ENCODE data around the gene OR52N2.

Gene OR52N2

GRCh38 chr11:5818245-5818886, 9.6 kb downstream of the OR52N2 start:
- H3K4me3 ChIP-seq (ENCODE audit: low read depth, low read length): no peak overlapping the region
- TF ChIP-seq POLR2A (IDR thresholded peaks at IDR 0.05; ENCODE audit: extremely low read depth, insufficient read length) (no peak), MYC (IDR thresholded peaks at IDR 0.05; ENCODE audit: low read depth, low read length) (no peak), CTCF (IDR thresholded peaks at IDR 0.05; ENCODE audit: low read depth, low read length) (no peak)
- TF ChIP-seq, protein P1, sequence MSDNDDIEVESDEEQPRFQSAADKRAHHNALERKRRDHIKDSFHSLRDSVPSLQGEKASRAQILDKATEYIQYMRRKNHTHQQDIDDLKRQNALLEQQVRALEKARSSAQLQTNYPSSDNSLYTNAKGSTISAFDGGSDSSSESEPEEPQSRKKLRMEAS (IDR thresholded peaks at IDR 0.05; ENCODE audit: low read depth, low read length): no peak
- DNase-seq (ENCODE audit: low read depth): no peak

DNA sequence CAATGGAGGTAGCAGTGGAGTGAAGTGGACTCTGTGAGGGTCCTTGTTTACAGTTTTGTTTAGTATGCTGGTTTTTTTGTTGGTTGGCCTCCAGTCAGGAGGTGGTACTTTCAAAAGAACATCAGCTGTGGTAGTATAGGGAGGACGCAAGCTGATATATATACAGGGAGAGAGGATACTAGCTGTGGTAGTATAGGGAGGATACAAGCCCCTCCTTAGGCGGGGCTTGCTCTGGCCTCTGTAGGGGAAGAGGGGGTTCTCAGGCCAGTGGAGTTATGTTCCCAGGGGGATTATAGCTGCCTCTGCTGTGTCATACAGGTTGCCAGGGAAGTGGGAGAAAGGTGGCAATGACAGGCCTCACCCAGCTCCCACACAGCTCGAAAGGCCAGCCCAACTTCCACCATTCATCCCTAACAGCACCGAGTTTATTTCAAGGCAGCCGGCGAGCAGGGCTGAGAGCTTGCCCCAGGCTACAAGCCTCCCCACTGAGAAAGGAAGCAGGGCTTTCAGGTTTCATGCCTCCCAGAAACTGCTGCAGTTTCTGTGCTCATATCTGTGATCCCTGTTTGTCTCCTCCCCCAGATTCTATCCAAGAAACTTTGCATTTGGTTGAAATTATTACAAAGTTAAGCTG, 22.6 kb downstream of the OR52N2 start:
- no peak overlapping the region for H3K4me3 ChIP-seq (ENCODE audit: low read depth, low read length)
- no peak for TF ChIP-seq MYC (IDR thresholded peaks at IDR 0.05; ENCODE audit: low read depth, low read length)
- TF ChIP-seq, protein P1 (IDR thresholded peaks at IDR 0.05; ENCODE audit: low read depth, low read length): no peak
- no peak for TF ChIP-seq POLR2A (IDR thresholded peaks at IDR 0.05; ENCODE audit: extremely low read depth, insufficient read length)
- no peak for TF ChIP-seq CTCF (IDR thresholded peaks at IDR 0.05; ENCODE audit: low read depth, low read length)
- DNase-seq (ENCODE audit: low read depth): no peak

DNA sequence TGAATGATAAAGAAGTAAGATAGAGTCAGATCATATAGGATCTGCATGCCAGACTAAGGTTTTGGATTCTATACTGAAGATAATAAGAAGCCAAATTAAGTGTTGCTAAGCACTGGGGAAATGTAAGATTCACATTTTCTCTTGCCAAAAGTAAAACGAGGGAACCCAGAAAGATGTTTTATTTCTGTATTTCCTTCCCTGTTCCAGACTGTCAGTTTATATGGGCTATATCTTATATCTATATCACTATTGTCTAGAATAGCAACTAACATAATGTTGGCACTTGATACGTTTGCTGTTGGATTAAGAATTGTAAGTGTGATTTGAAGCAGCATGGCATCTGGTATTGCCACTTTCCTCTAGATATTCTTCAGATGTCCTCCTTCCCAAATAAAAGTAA, 24.7 kb downstream of the OR52N2 start:
- no peak for DNase-seq (ENCODE audit: low read depth)
- no peak overlapping the region for H3K4me3 ChIP-seq (ENCODE audit: low read depth, low read length)
- TF ChIP-seq, protein P1 (IDR thresholded peaks at IDR 0.05; ENCODE audit: low read depth, low read length): no peak
- TF ChIP-seq CTCF (IDR thresholded peaks at IDR 0.05; ENCODE audit: low read depth, low read length) (no peak), MYC (IDR thresholded peaks at IDR 0.05; ENCODE audit: low read depth, low read length) (no peak), POLR2A (IDR thresholded peaks at IDR 0.05; ENCODE audit: extremely low read depth, insufficient read length) (no peak)

- no peak for DNase-seq (ENCODE audit: low read depth)
- no peak overlapping the region for H3K4me3 ChIP-seq (ENCODE audit: low read depth, low read length)
- TF ChIP-seq, protein P1 (IDR thresholded peaks at IDR 0.05; ENCODE audit: low read depth, low read length): no peak
- TF ChIP-seq POLR2A (IDR thresholded peaks at IDR 0.05; ENCODE audit: extremely low read depth, insufficient read length): no peak
- TF ChIP-seq CTCF (IDR thresholded peaks at IDR 0.05; ENCODE audit: low read depth, low read length): no peak
- TF ChIP-seq MYC (IDR thresholded peaks at IDR 0.05; ENCODE audit: low read depth, low read length): no peak
Measured at GRCh38 chr11:5837695-5838094, 29.0 kb downstream of the OR52N2 start.

- no peak for DNase-seq (ENCODE audit: low read depth)
- TF ChIP-seq, protein P1 (IDR thresholded peaks at IDR 0.05; ENCODE audit: low read depth, low read length): no peak
- TF ChIP-seq MYC (IDR thresholded peaks at IDR 0.05; ENCODE audit: low read depth, low read length) (no peak), CTCF (IDR thresholded peaks at IDR 0.05; ENCODE audit: low read depth, low read length) (no peak), POLR2A (IDR thresholded peaks at IDR 0.05; ENCODE audit: extremely low read depth, insufficient read length) (no peak)
- H3K4me3 ChIP-seq (ENCODE audit: low read depth, low read length): no peak within 1 kb of the TSS
Measured at GRCh38 chr11:5841797-5842196, 33.1 kb downstream of the OR52N2 start, which contains the start of gene OR52E6. Gene OR52E6 (minus strand): TSS chr11:5841897. CDS start chr11:5841897, 0 bp downstream.
